Adrenal gland (tissue), 5 donors: ENCODE measurements around the gene GRIFIN.

Source experiments
- CTCF ChIP-seq, 6 experiments: fragments of 450-650 bp in 4 of 6; fragments of 200-600 bp in 2 of 6; sonication (generic) in 1 of 6; IDR thresholded peaks; 1 replicate in 5 of 6; 2 replicates in 1 of 6; pipeline versions ENCODE4 v1.5.1 to v1.8.0; 2016 to 2021; ENCODE audit warnings: antibody characterized with exemption in 6 of 6, mild to moderate bottlenecking in 2 of 6, moderate library complexity in 1 of 6
- POLR2A ChIP-seq, 2 donors: fragments of 450-650 bp; IDR thresholded peaks; one replicate each; pipeline ENCODE4 v1.6.1; 2017; ENCODE audit warnings: antibody characterized with exemption in 2 of 2, mild to moderate bottlenecking in 2 of 2, moderate library complexity in 1 of 2
- donor health status: DM: no; HTN: no; CAD: no.

- no peak for TF ChIP-seq CTCF (IDR thresholded peaks at IDR 0.05)
- TF ChIP-seq POLR2A (IDR thresholded peaks at IDR 0.05) = no peak
Measured at GRCh38 chr7:2497065-2497464, 20.9 kb upstream of the GRIFIN start.
